GM12891 (cell line): ENCODE measurements around the gene IPCEF1.

Experiments
- PAX5 ChIP-seq: IDR thresholded peaks from 2 replicates; pipeline ENCODE4 v1.6.1; 2011; ENCODE audit warnings: low read length, moderate library complexity, mild to moderate bottlenecking; ENCODE audit not compliant: insufficient read depth, severe bottlenecking
- POLR2A ChIP-seq: IDR thresholded peaks from 2 replicates; pipeline ENCODE4 v1.6.1; 2011; ENCODE audit warnings: low read depth, low read length, control low read depth
- POLR2AphosphoS5 ChIP-seq: IDR thresholded peaks from 2 replicates; pipeline ENCODE4 v1.6.1; 2011; ENCODE audit warnings: low read depth, low read length, control low read depth

DNA sequence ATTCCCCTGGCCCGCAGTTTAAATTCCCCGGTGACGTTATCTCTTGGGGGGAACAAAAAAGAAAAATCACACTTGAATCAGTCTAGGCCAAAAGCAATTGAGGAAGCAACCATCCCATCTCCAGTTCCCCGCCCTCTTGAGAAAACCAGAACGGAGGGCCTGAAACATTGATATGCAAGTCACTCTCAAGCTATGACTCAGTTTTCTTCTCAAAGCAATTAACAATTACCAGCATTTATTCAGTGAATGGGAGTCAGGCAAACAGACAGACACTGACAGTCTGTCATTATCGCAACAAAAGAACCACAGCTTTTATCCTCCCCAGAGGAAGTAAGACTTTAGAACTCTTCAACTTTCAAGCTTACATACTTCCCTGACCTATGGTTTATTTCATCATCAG, 216.7 kb downstream of the IPCEF1 start:
- TF ChIP-seq POLR2A (no peak), POLR2AphosphoS5 (no peak), PAX5 (no peak)
